HL-60 (cell line): ENCODE data around the gene CPT1B.

Experiments
- CTCF ChIP-seq: IDR thresholded peaks from one replicate; pipeline ENCODE4 v1.5.1; 2011; ENCODE audit warnings: low read length, control low read depth, inconsistent platforms; ENCODE audit not compliant: insufficient read depth
- POLR2AphosphoS5 ChIP-seq: IDR thresholded peaks from 2 replicates; pipeline ENCODE4 v1.6.1; 2012; ENCODE audit warnings: low read depth

DNA sequence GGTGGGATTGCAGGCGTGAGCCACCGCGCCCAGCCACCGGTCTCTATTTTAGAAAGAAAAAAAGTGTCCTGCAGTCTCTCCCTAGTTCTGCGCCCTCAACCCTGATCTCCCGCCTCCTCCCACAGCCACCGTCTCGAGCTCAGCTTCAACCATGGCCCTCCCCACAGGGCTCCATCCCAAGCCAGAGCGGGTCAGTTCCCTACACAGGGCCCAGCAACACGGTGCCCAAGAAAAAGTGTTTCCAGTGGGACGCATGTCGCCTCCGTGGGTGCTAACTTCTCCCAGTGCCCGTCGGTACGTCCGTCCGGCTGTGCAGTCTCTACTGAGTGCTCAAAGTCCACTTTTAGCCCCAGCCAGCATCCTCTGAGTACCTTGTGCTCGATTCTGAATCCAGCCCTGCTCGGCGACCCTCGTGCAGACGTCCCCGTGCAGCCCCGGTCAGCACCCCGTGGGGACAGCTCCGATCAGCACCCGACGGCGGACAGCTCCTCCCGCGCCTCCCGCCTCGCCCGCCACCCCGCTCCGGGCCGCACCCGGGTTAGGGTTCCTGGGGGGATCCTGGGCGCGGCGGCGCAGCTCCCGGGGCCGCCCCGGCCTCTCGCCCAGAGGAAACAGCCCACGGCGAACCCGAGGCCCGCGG is 21.7 kb upstream of the CPT1B start:
- TF ChIP-seq CTCF (no peak), POLR2AphosphoS5 (no peak)
